GM23338 (cell line): Measurements from ENCODE around the gene FERMT3. TPM values are rescaled to one million over a fixed set of nuclear protein-coding genes. Genes with fewer than 3 reads are reported as not detected.

ENCODE experiments used
- ATAC-seq: fragments of 200-7000 bp; cut with Tn5 transposase; 3 replicates; pipeline ENCODE4 v1.9.1; 2020
- DNase-seq: peaks from one replicate; pipeline ENCODE4 v3.0.0-alpha.2; 2015; ENCODE audit warnings: low spot score
- H2AFZ ChIP-seq: fragments of 200-600 bp; sonication (generic); 2 replicates; pipeline ENCODE4 v1.8.0; 2016; ENCODE audit warnings: antibody characterized with exemption, mild to moderate bottlenecking, moderate library complexity
- H3F3A ChIP-seq: fragments of 200-600 bp; sonication (generic); replicated peaks from 2 replicates; pipeline ENCODE4 v1.8.0; 2017; ENCODE audit warnings: antibody characterized with exemption, mixed run types, low read depth
- H3K27ac ChIP-seq: fragments of 200-600 bp; sonication (generic); 2 replicates; pipeline ENCODE4 v1.6.1; 2016; ENCODE audit warnings: low read depth
- H3K27me3 ChIP-seq: fragments of 200-600 bp; sonication (generic); 2 replicates; pipeline ENCODE4 v1.8.0; 2016; ENCODE audit warnings: mild to moderate bottlenecking, mixed run types, moderate library complexity; ENCODE audit not compliant: insufficient read depth
- H3K36me3 ChIP-seq: fragments of 200-600 bp; sonication (generic); 2 replicates; pipeline ENCODE4 v1.8.0; 2016; ENCODE audit warnings: mild to moderate bottlenecking; ENCODE audit not compliant: insufficient read depth
- H3K4me1 ChIP-seq: fragments of 200-600 bp; sonication (generic); 2 replicates; pipeline ENCODE4 v1.8.0; 2016; ENCODE audit warnings: mild to moderate bottlenecking, moderate library complexity; ENCODE audit not compliant: insufficient read depth
- H3K4me2 ChIP-seq: fragments of 200-600 bp; sonication (generic); 2 replicates; pipeline ENCODE4 v1.7.1; 2017; ENCODE audit warnings: mixed run types
- H3K4me3 ChIP-seq: fragments of 200-600 bp; sonication (generic); 2 replicates; pipeline ENCODE4 v1.6.1; 2016; ENCODE audit warnings: mixed run types
- H3K79me2 ChIP-seq: fragments of 200-600 bp; sonication (generic); replicated peaks from 2 replicates; pipeline ENCODE4 v1.8.0; 2017; ENCODE audit warnings: mild to moderate bottlenecking; ENCODE audit not compliant: insufficient read depth
- H3K9me2 ChIP-seq: fragments of 200-600 bp; sonication (generic); 2 replicates; pipeline ENCODE4 v1.8.0; 2017; ENCODE audit not compliant: insufficient read depth
- H4K20me1 ChIP-seq: fragments of 200-600 bp; sonication (generic); replicated peaks from 2 replicates; pipeline ENCODE4 v1.8.0; 2017; ENCODE audit warnings: mild to moderate bottlenecking; ENCODE audit not compliant: insufficient read depth
- H3K27ac Mint-ChIP-seq: 2 replicates; pipeline ENCODE4 v1.8.0; 2020; ENCODE audit warnings: inconsistent platforms, mild to moderate bottlenecking, moderate library complexity, mixed read lengths
- H3K27me3 Mint-ChIP-seq: 3 replicates; pipeline ENCODE4 v1.8.0; 2022; ENCODE audit warnings: low read depth, mild to moderate bottlenecking, moderate library complexity, mixed read lengths, inconsistent platforms; ENCODE audit not compliant: insufficient read depth, poor library complexity
- H3K36me3 Mint-ChIP-seq: 3 replicates; pipeline ENCODE4 v1.8.0; 2021; ENCODE audit warnings: low read depth, mild to moderate bottlenecking, inconsistent platforms, moderate library complexity, mixed read lengths
- H3K4me1 Mint-ChIP-seq: 3 replicates; pipeline ENCODE4 v1.8.0; 2020; ENCODE audit warnings: mild to moderate bottlenecking, inconsistent platforms, mixed read lengths
- H3K4me3 Mint-ChIP-seq: 3 replicates; pipeline ENCODE4 v1.8.0; 2021; ENCODE audit warnings: moderate library complexity, mild to moderate bottlenecking, inconsistent platforms, mixed read lengths
- H3K9me3 Mint-ChIP-seq: 3 replicates; pipeline ENCODE4 v1.8.0; 2020; ENCODE audit warnings: moderate library complexity, mild to moderate bottlenecking, inconsistent platforms, mixed read lengths
- CREB1 ChIP-seq: fragments of 250-450 bp; sonication (Bioruptor Pico); IDR thresholded peaks from 2 replicates; pipeline ENCODE4 v1.5.0; 2020; ENCODE audit warnings: low read depth, mild to moderate bottlenecking, moderate library complexity
- EZH2 ChIP-seq: fragments of 200-600 bp; sonication (generic); IDR thresholded peaks from one replicate; pipeline ENCODE4 v1.8.0; 2017; ENCODE audit warnings: antibody characterized with exemption, mild to moderate bottlenecking, low read depth; ENCODE audit not compliant: unreplicated experiment
- EZH2phosphoT487 ChIP-seq: fragments of 200-600 bp; sonication (generic); IDR thresholded peaks from one replicate; pipeline ENCODE4 v1.8.1; 2018; ENCODE audit warnings: antibody characterized with exemption; ENCODE audit not compliant: unreplicated experiment
- JUNB ChIP-seq: IDR thresholded peaks from one replicate; pipeline ENCODE4 v1.6.1; 2016; ENCODE audit warnings: antibody characterized with exemption; ENCODE audit not compliant: unreplicated experiment
- NANOG ChIP-seq: IDR thresholded peaks from 2 replicates; pipeline ENCODE4 v1.6.1; 2016; ENCODE audit warnings: antibody characterized with exemption, borderline replicate concordance
- POLR2AphosphoS5 ChIP-seq: IDR thresholded peaks from 2 replicates; pipeline ENCODE4 v1.6.1; 2016; ENCODE audit warnings: antibody characterized with exemption, low read depth
- REST ChIP-seq: IDR thresholded peaks from one replicate; pipeline ENCODE4 v1.6.1; 2018; ENCODE audit warnings: antibody characterized with exemption; ENCODE audit not compliant: unreplicated experiment
- ZNF114 ChIP-seq: fragments of 250-450 bp; sonication (Bioruptor Pico); IDR thresholded peaks from 2 replicates; pipeline ENCODE4 v1.5.0; 2020; ENCODE audit warnings: mild to moderate bottlenecking, moderate library complexity
- ZNF331 ChIP-seq: fragments of 250-450 bp; sonication (Bioruptor Pico); IDR thresholded peaks from 2 replicates; pipeline ENCODE4 v1.5.0; 2020; ENCODE audit warnings: low read depth, mild to moderate bottlenecking, moderate library complexity
- polyA plus RNA-seq: library from polyadenylated mRNA; unstranded; fragments of >200 nt; fragmentation: Nextera tagmentation; extraction: Ambion mirVana; gene quantifications from 2 replicates; pipeline ENCODE4 v1.2.1, GENCODE V29; 2016
- total RNA-seq: library from RNA; depleted of rRNA; stranded (reverse); fragments of >200 nt; shearing (Covaris generic); gene quantifications from 2 replicates; pipeline ENCODE4 v1.2.3, GENCODE V29; 2014
- TF ChIP-seq, protein P1 (sequence below): IDR thresholded peaks from 2 replicates; pipeline ENCODE4 v1.6.1; 2016; ENCODE audit warnings: antibody characterized with exemption
- TF ChIP-seq, protein P2 (sequence below), 2 experiments: fragments of 200-600 bp in 1 of 2; sonication (generic) in 1 of 2; conservative IDR thresholded peaks; 2 replicates each; pipeline versions ENCODE4 v1.5.1 to v1.6.1; 2016 to 2017; ENCODE audit warnings: antibody characterized with exemption in 2 of 2, low read depth in 2 of 2, mild to moderate bottlenecking in 2 of 2, moderate library complexity in 1 of 2

The FERMT3 gene
- total and polyA plus RNA-seq, 2 experiments from 2014 or later, result 1.5 to 1.6 TPM

GRCh38 chr11:64230171-64230984 lies 23.9 kb downstream of the FERMT3 start, which contains the start of gene DNAJC4:
DNAJC4 (plus strand) TSS chr11:64230548; CDS start chr11:64230855, 307 bp downstream.
- DNase-seq, result peak; percentile 100
- Histone ChIP-seq H3K4me1 (peaks cover 17% of the 10 kb centered on the region; the same call in 1 of the 2 replicates), H3K4me2 (peak within 1 kb of the TSS; percentile 96), H2AFZ (peak within 1 kb of the TSS; percentile 76; the same call in 1 of the 2 replicates), H3K27me3 (peaks cover 23% of the 10 kb centered on the region; the same call in 1 of the 2 replicates), H3K9me2 (no peaks in the 10 kb centered on the region), H3K36me3 (no peaks in the 10 kb centered on the region), H3K27ac (peak within 1 kb of the TSS; percentile 80; the same call in 1 of the 2 replicates), H4K20me1 (no peaks in the 10 kb centered on the region), H3K4me3 (peak within 1 kb of the TSS; percentile 94), H3F3A (peaks cover 17% of the 10 kb centered on the region), H3K79me2 (peaks cover 2% of the 10 kb centered on the region; the same call in 1 of the 2 replicates)
- ATAC-seq, result peak; percentile 37
- H3K36me3 Mint-ChIP-seq, result peaks cover 3% of the 10 kb centered on the region; the same call in 1 of the 3 replicates
- peaks cover 25% of the 10 kb centered on the region for H3K27me3 Mint-ChIP-seq
- H3K27ac Mint-ChIP-seq, result peak within 1 kb of the TSS; percentile 73
- TF ChIP-seq JUNB, result no peak
- TF ChIP-seq POLR2AphosphoS5, result peak; percentile 85
- H3K4me3 Mint-ChIP-seq, result peak within 1 kb of the TSS; percentile 83
- no peaks in the 10 kb centered on the region for H3K9me3 Mint-ChIP-seq
- H3K4me1 Mint-ChIP-seq, result peaks cover 23% of the 10 kb centered on the region

GRCh38 chr11:64230985-64231365 lies 24.5 kb downstream of the FERMT3 start:
- H4K20me1 ChIP-seq, result no peaks in the 10 kb centered on the region
- H3K9me3 Mint-ChIP-seq, result no peaks in the 10 kb centered on the region
- ATAC-seq (no peak), DNase-seq (no peak)
- H3F3A ChIP-seq, result peaks cover 22% of the 10 kb centered on the region
- H3K27me3 ChIP-seq, result peaks cover 23% of the 10 kb centered on the region; the same call in 1 of the 2 replicates
- peaks cover 4% of the 10 kb centered on the region; the same call in 1 of the 2 replicates for H3K79me2 ChIP-seq
- H3K4me1 ChIP-seq, result peaks cover 17% of the 10 kb centered on the region; the same call in 1 of the 2 replicates
- peaks cover 23% of the 10 kb centered on the region for H3K4me1 Mint-ChIP-seq
- H3K9me2 ChIP-seq, result no peaks in the 10 kb centered on the region
- peaks cover 3% of the 10 kb centered on the region; the same call in 1 of the 3 replicates for H3K36me3 Mint-ChIP-seq
- peak overlapping the region; percentile 73; the same call in 1 of the 2 replicates for H3K27ac Mint-ChIP-seq
- H3K4me2 ChIP-seq, result peak overlapping the region; percentile 96
- peaks cover 27% of the 10 kb centered on the region for H3K27me3 Mint-ChIP-seq
- peak overlapping the region; percentile 80; the same call in 1 of the 2 replicates for H3K27ac ChIP-seq
- peak overlapping the region; percentile 94 for H3K4me3 ChIP-seq
- H2AFZ ChIP-seq, result peak overlapping the region; percentile 76; the same call in 1 of the 2 replicates
- no peaks in the 10 kb centered on the region for H3K36me3 ChIP-seq
- peak overlapping the region; percentile 83 for H3K4me3 Mint-ChIP-seq
- no peak for TF ChIP-seq ZNF114 (CRISPR knock-in tag)
- TF ChIP-seq NANOG, result no peak
- TF ChIP-seq EZH2, result no peak
- TF ChIP-seq, protein P1, sequence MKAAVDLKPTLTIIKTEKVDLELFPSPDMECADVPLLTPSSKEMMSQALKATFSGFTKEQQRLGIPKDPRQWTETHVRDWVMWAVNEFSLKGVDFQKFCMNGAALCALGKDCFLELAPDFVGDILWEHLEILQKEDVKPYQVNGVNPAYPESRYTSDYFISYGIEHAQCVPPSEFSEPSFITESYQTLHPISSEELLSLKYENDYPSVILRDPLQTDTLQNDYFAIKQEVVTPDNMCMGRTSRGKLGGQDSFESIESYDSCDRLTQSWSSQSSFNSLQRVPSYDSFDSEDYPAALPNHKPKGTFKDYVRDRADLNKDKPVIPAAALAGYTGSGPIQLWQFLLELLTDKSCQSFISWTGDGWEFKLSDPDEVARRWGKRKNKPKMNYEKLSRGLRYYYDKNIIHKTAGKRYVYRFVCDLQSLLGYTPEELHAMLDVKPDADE, result no peak
- no peak for TF ChIP-seq REST
- TF ChIP-seq, protein P2, sequence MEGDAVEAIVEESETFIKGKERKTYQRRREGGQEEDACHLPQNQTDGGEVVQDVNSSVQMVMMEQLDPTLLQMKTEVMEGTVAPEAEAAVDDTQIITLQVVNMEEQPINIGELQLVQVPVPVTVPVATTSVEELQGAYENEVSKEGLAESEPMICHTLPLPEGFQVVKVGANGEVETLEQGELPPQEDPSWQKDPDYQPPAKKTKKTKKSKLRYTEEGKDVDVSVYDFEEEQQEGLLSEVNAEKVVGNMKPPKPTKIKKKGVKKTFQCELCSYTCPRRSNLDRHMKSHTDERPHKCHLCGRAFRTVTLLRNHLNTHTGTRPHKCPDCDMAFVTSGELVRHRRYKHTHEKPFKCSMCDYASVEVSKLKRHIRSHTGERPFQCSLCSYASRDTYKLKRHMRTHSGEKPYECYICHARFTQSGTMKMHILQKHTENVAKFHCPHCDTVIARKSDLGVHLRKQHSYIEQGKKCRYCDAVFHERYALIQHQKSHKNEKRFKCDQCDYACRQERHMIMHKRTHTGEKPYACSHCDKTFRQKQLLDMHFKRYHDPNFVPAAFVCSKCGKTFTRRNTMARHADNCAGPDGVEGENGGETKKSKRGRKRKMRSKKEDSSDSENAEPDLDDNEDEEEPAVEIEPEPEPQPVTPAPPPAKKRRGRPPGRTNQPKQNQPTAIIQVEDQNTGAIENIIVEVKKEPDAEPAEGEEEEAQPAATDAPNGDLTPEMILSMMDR (conservative IDR thresholded peaks at IDR 0.05; ENCODE audit: low read depth in 2 of 2), result no peak
- no peak for TF ChIP-seq POLR2AphosphoS5
- no peak for TF ChIP-seq JUNB
- TF ChIP-seq ZNF331 (CRISPR knock-in tag), result no peak
- TF ChIP-seq CREB1 (CRISPR knock-in tag), result no peak
- TF ChIP-seq EZH2phosphoT487, result no peak
